K562 (cell line): Measurements from ENCODE around the gene FAM228A. TPM values are rescaled to one million over a fixed set of nuclear protein-coding genes. Genes with fewer than 3 reads are reported as not detected.

Experiments
- ARID2 ChIP-seq: fragments of 450-650 bp; IDR thresholded peaks from 2 replicates; pipeline ENCODE4 v1.6.1; 2017; ENCODE audit warnings: antibody characterized with exemption, mild to moderate bottlenecking
- ATF7 ChIP-seq: fragments of 450-650 bp; IDR thresholded peaks from 2 replicates; pipeline ENCODE4 v1.7.1; 2014; ENCODE audit warnings: mild to moderate bottlenecking, moderate library complexity
- DIDO1 ChIP-seq: fragments of 450-650 bp; IDR thresholded peaks from 2 replicates; pipeline ENCODE4 v1.6.1; 2016; ENCODE audit warnings: low read depth, missing biosample characterization, missing genetic modification characterization
- MEF2A ChIP-seq: IDR thresholded peaks from 2 replicates; pipeline ENCODE4 v1.6.1; 2011; ENCODE audit warnings: low read depth, mild to moderate bottlenecking, low read length, moderate library complexity; ENCODE audit not compliant: control insufficient read depth
- MTA3 ChIP-seq: fragments of 450-650 bp; formaldehyde crosslinking; IDR thresholded peaks from 2 replicates; pipeline ENCODE4 v1.6.1; 2017; ENCODE audit warnings: mild to moderate bottlenecking, borderline replicate concordance
- MYNN ChIP-seq, 2 experiments: sonication (generic); formaldehyde crosslinking in 1 of 2; IDR thresholded peaks; 2 replicates each; pipeline versions ENCODE4 v1.5.0 to v1.6.1; 2016 to 2020; ENCODE audit warnings: antibody characterized with exemption in 1 of 2, missing genetic modification reagents in 1 of 2
- POLR2B ChIP-seq: fragments of 450-650 bp; IDR thresholded peaks from 2 replicates; pipeline ENCODE4 v1.6.1; 2018; ENCODE audit warnings: low read depth; ENCODE audit not compliant: partially characterized antibody
- RB1 ChIP-seq: fragments of 450-650 bp; IDR thresholded peaks from 2 replicates; pipeline ENCODE4 v1.6.1; 2017; ENCODE audit warnings: low read depth, mild to moderate bottlenecking
- RNF2 ChIP-seq: sonication (generic); IDR thresholded peaks from 2 replicates; pipeline ENCODE4 v1.6.1; 2016
- polyA plus RNA-seq, 8 experiments: library from polyadenylated mRNA; depleted of rRNA in 4 of 8; stranded (reverse) in 5 of 8; unstranded in 3 of 8; fragments of >200 nt; fragmentation: Nextera tagmentation in 2 of 8; fragmentation: Illumina TruSeq in 1 of 8; extraction: Ambion mirVana in 2 of 8; extraction: Trizol in 1 of 8; gene quantifications; 2 replicates each; pipeline versions ENCODE4 v1.2.1 to v1.2.3, GENCODE V29; 2011 to 2014; ENCODE audit warnings: inconsistent platforms in 1 of 8, missing spikeins in 1 of 8
- total RNA-seq, 7 experiments: library from RNA; depleted of rRNA in 6 of 7; stranded (reverse); fragments of >200 nt in 6 of 7; fragmentation: Illumina TruSeq in 2 of 7; extraction: Trizol in 2 of 7; gene quantifications; 2 replicates each; pipeline versions ENCODE4 v1.2.1 to v1.2.3, GENCODE V29; 2011 to 2021; ENCODE audit warnings: low replicate concordance in 1 of 7
- TF ChIP-seq, protein P1 (sequence below), 3 experiments: IDR thresholded peaks in 2 of 3; conservative IDR thresholded peaks in 1 of 3; 2 replicates each; pipeline ENCODE4 v1.5.1; 2011 to 2012; ENCODE audit warnings: low read length in 3 of 3, mild to moderate bottlenecking in 3 of 3, control low read depth in 2 of 3, improper control_type of control experiment in 1 of 3, inconsistent platforms in 1 of 3, low read depth in 1 of 3, mixed read lengths in 1 of 3, moderate library complexity in 1 of 3; ENCODE audit not compliant: insufficient read depth in 2 of 3
- TF ChIP-seq, protein P2 (sequence below): fragments of 200-800 bp; sonication (Bioruptor generic); IDR thresholded peaks from 2 replicates; pipeline ENCODE4 v1.6.1; 2017; ENCODE audit warnings: missing genetic modification characterization, missing compliant biosample characterization
- TF ChIP-seq, protein P3 (sequence below): IDR thresholded peaks from 2 replicates; pipeline ENCODE4 v1.6.1; 2011; ENCODE audit warnings: borderline replicate concordance, low read depth, mild to moderate bottlenecking, moderate library complexity, low read length; ENCODE audit not compliant: insufficient read depth, poor library complexity, severe bottlenecking
- TF ChIP-seq, protein P4 (sequence below): fragments of 200-800 bp; sonication (Bioruptor generic); IDR thresholded peaks from 2 replicates; pipeline ENCODE4 v1.6.1; 2016; ENCODE audit warnings: missing genetic modification characterization, missing compliant biosample characterization
- TF ChIP-seq, protein P5 (sequence below): IDR thresholded peaks from 2 replicates; pipeline ENCODE4 v1.6.1; 2012; ENCODE audit warnings: low read depth, low read length, improper control_type of control experiment, borderline replicate concordance

The FAM228A gene
- total and polyA plus RNA-seq, 9 of the 15 experiments (the other 6 are each of a cell fraction or from before 2014, with no cell fraction given), result not detected

DNA sequence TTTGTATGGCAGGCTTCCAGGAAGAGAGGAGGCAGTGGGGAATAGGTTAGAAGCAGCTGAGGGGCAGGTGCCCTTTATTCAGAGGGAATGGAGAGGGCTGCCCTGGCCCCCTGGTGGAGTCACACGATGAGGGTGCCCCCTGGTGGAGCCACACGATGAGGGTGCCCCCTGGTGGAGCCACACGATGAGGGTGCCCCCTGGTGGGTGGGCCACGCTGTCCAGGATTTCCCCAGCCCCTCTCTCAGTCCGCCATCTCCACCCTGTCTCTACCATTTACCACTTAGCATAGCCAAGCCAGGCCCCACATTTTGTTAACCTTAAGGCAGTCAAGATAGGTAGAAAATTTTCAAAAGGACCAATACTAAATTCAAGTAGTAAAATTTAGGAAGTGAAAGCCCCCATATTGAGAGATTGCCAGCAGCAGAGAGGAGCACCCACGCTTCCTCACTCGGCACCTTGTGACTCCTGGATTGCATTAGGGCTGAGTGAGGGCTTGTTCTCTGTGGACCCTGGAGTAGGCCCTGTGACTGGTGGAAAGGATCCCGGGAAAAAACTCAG is 10.4 kb upstream of the FAM228A start (continued):
- TF ChIP-seq DIDO1 (peak; percentile 65; the same call in 1 of the 2 replicates), MTA3 (peak; percentile 49; the same call in 1 of the 2 replicates), RNF2 (no peak), POLR2B (no peak), ATF7 (0 out of 2 replicates have a peak, but pooled peaks have one; percentile 17), ARID2 (peak; percentile 60; the same call in 1 of the 2 replicates), RB1 (peak; percentile 54; the same call in 1 of the 2 replicates), MYNN (IDR thresholded peaks at IDR 0.05) (peak; percentile 52; the same call in 1 of the 2 replicates), MYNN (CRISPR knock-in tag; IDR thresholded peaks at IDR 0.05) (no peak), MEF2A (no peak)
- TF ChIP-seq, protein P1, sequence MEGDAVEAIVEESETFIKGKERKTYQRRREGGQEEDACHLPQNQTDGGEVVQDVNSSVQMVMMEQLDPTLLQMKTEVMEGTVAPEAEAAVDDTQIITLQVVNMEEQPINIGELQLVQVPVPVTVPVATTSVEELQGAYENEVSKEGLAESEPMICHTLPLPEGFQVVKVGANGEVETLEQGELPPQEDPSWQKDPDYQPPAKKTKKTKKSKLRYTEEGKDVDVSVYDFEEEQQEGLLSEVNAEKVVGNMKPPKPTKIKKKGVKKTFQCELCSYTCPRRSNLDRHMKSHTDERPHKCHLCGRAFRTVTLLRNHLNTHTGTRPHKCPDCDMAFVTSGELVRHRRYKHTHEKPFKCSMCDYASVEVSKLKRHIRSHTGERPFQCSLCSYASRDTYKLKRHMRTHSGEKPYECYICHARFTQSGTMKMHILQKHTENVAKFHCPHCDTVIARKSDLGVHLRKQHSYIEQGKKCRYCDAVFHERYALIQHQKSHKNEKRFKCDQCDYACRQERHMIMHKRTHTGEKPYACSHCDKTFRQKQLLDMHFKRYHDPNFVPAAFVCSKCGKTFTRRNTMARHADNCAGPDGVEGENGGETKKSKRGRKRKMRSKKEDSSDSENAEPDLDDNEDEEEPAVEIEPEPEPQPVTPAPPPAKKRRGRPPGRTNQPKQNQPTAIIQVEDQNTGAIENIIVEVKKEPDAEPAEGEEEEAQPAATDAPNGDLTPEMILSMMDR (IDR thresholded peaks at IDR 0.05 in 2 of 3, conservative IDR thresholded peaks at IDR 0.05 in 1 of 3; ENCODE audit: insufficient read depth in 2 of 3, low read depth in 1 of 3, low read length in 3 of 3), result peak; percentile 98 to 99 (median 99)
- TF ChIP-seq, protein P2, sequence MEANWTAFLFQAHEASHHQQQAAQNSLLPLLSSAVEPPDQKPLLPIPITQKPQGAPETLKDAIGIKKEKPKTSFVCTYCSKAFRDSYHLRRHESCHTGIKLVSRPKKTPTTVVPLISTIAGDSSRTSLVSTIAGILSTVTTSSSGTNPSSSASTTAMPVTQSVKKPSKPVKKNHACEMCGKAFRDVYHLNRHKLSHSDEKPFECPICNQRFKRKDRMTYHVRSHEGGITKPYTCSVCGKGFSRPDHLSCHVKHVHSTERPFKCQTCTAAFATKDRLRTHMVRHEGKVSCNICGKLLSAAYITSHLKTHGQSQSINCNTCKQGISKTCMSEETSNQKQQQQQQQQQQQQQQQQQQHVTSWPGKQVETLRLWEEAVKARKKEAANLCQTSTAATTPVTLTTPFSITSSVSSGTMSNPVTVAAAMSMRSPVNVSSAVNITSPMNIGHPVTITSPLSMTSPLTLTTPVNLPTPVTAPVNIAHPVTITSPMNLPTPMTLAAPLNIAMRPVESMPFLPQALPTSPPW, result peak; percentile 45
- TF ChIP-seq, protein P3, sequence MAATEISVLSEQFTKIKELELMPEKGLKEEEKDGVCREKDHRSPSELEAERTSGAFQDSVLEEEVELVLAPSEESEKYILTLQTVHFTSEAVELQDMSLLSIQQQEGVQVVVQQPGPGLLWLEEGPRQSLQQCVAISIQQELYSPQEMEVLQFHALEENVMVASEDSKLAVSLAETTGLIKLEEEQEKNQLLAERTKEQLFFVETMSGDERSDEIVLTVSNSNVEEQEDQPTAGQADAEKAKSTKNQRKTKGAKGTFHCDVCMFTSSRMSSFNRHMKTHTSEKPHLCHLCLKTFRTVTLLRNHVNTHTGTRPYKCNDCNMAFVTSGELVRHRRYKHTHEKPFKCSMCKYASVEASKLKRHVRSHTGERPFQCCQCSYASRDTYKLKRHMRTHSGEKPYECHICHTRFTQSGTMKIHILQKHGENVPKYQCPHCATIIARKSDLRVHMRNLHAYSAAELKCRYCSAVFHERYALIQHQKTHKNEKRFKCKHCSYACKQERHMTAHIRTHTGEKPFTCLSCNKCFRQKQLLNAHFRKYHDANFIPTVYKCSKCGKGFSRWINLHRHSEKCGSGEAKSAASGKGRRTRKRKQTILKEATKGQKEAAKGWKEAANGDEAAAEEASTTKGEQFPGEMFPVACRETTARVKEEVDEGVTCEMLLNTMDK, result peak; percentile 100
- TF ChIP-seq, protein P4, sequence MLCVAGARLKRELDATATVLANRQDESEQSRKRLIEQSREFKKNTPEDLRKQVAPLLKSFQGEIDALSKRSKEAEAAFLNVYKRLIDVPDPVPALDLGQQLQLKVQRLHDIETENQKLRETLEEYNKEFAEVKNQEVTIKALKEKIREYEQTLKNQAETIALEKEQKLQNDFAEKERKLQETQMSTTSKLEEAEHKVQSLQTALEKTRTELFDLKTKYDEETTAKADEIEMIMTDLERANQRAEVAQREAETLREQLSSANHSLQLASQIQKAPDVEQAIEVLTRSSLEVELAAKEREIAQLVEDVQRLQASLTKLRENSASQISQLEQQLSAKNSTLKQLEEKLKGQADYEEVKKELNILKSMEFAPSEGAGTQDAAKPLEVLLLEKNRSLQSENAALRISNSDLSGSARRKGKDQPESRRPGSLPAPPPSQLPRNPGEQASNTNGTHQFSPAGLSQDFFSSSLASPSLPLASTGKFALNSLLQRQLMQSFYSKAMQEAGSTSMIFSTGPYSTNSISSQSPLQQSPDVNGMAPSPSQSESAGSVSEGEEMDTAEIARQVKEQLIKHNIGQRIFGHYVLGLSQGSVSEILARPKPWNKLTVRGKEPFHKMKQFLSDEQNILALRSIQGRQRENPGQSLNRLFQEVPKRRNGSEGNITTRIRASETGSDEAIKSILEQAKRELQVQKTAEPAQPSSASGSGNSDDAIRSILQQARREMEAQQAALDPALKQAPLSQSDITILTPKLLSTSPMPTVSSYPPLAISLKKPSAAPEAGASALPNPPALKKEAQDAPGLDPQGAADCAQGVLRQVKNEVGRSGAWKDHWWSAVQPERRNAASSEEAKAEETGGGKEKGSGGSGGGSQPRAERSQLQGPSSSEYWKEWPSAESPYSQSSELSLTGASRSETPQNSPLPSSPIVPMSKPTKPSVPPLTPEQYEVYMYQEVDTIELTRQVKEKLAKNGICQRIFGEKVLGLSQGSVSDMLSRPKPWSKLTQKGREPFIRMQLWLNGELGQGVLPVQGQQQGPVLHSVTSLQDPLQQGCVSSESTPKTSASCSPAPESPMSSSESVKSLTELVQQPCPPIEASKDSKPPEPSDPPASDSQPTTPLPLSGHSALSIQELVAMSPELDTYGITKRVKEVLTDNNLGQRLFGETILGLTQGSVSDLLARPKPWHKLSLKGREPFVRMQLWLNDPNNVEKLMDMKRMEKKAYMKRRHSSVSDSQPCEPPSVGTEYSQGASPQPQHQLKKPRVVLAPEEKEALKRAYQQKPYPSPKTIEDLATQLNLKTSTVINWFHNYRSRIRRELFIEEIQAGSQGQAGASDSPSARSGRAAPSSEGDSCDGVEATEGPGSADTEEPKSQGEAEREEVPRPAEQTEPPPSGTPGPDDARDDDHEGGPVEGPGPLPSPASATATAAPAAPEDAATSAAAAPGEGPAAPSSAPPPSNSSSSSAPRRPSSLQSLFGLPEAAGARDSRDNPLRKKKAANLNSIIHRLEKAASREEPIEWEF (CRISPR knock-in tag), result no peak
- TF ChIP-seq, protein P5, sequence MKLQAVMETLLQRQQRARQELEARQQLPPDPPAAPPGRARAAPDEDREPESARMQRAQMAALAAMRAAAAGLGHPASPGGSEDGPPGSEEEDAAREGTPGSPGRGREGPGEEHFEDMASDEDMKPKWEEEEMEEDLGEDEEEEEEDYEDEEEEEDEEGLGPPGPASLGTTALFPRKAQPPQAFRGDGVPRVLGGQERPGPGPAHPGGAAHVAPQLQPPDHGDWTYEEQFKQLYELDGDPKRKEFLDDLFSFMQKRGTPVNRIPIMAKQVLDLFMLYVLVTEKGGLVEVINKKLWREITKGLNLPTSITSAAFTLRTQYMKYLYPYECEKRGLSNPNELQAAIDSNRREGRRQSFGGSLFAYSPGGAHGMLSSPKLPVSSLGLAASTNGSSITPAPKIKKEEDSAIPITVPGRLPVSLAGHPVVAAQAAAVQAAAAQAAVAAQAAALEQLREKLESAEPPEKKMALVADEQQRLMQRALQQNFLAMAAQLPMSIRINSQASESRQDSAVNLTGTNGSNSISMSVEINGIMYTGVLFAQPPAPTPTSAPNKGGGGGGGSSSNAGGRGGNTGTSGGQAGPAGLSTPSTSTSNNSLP, result no peak
